Neuronal stem cell (in vitro differentiated cells): ENCODE measurements around the gene NINJ2.

Experiments used
- DNase-seq: peaks from one replicate; pipeline ENCODE4 v3.0.0-alpha.2; 2013; ENCODE audit warnings: low spot score
- H2AFZ ChIP-seq: one replicate; pipeline ENCODE4 v1.6.1; 2013; ENCODE audit warnings: mild to moderate bottlenecking, low read length, inconsistent platforms
- H2AK5ac ChIP-seq: 2 replicates; pipeline ENCODE4 v1.6.1; 2013; ENCODE audit warnings: low read depth, mild to moderate bottlenecking, inconsistent platforms, low read length, moderate library complexity, mixed read lengths
- H2BK120ac ChIP-seq: 2 replicates; pipeline ENCODE4 v1.6.1; 2013; ENCODE audit warnings: low read depth, mild to moderate bottlenecking, inconsistent platforms, low read length, moderate library complexity, mixed read lengths
- H2BK12ac ChIP-seq: one replicate; pipeline ENCODE4 v1.6.1; 2013; ENCODE audit warnings: low read length, inconsistent platforms
- H2BK15ac ChIP-seq: 2 replicates; pipeline ENCODE4 v1.6.1; 2013; ENCODE audit warnings: mild to moderate bottlenecking, low read length, inconsistent platforms, mixed read lengths
- H2BK5ac ChIP-seq: one replicate; pipeline ENCODE4 v1.6.1; 2013; ENCODE audit warnings: inconsistent platforms, mild to moderate bottlenecking, low read length, moderate library complexity
- H3K14ac ChIP-seq: one replicate; pipeline ENCODE4 v1.6.1; 2013; ENCODE audit warnings: low read length, inconsistent platforms
- H3K18ac ChIP-seq: 2 replicates; pipeline ENCODE4 v1.6.1; 2013; ENCODE audit warnings: low read length, inconsistent platforms
- H3K23ac ChIP-seq: 2 replicates; pipeline ENCODE4 v1.6.1; 2013; ENCODE audit warnings: low read depth, mild to moderate bottlenecking, mixed read lengths, low read length, inconsistent platforms; ENCODE audit not compliant: poor library complexity
- H3K27ac ChIP-seq: replicated peaks from 3 replicates; pipeline ENCODE4 v1.5.1; 2013; ENCODE audit warnings: low read length, inconsistent platforms
- H3K27me3 ChIP-seq, 3 experiments: 2 replicates each; pipeline ENCODE4 v1.6.1; 2013; ENCODE audit warnings: low read length in 3 of 3, mild to moderate bottlenecking in 2 of 3, inconsistent platforms in 1 of 3, low read depth in 1 of 3, mixed read lengths in 1 of 3, moderate library complexity in 1 of 3; ENCODE audit not compliant: control insufficient read depth in 3 of 3, insufficient read depth in 3 of 3
- H3K36me3 ChIP-seq, 2 donors: replicated peaks in 1 of 2; 2 replicates each; pipeline ENCODE4 v1.6.1; 2013; ENCODE audit warnings: low read length in 2 of 2; ENCODE audit not compliant: control insufficient read depth in 2 of 2, insufficient read depth in 2 of 2
- H3K4ac ChIP-seq: 2 replicates; pipeline ENCODE4 v1.6.1; 2013; ENCODE audit warnings: inconsistent platforms, mild to moderate bottlenecking, low read length, moderate library complexity
- H3K4me1 ChIP-seq, 2 donors: 1 replicate in 1 of 2; 2 replicates in 1 of 2; pipeline ENCODE4 v1.6.1; 2013; ENCODE audit warnings: low read length in 2 of 2, low read depth in 1 of 2; ENCODE audit not compliant: control insufficient read depth in 2 of 2, insufficient read depth in 1 of 2
- H3K4me2 ChIP-seq: one replicate; pipeline ENCODE4 v1.6.1; 2013; ENCODE audit warnings: mild to moderate bottlenecking, low read length, inconsistent platforms; ENCODE audit not compliant: insufficient read depth, poor library complexity, severe bottlenecking
- H3K4me3 ChIP-seq, 2 donors: 2 replicates each; pipeline ENCODE4 v1.5.1; 2013; ENCODE audit warnings: low read length in 2 of 2, mild to moderate bottlenecking in 2 of 2, inconsistent platforms in 1 of 2, moderate library complexity in 1 of 2
- H3K79me1 ChIP-seq: one replicate; pipeline ENCODE4 v1.6.1; 2013; ENCODE audit warnings: low read depth, mild to moderate bottlenecking, inconsistent platforms, low read length, moderate library complexity
- H3K9ac ChIP-seq: one replicate; pipeline ENCODE4 v1.6.1; 2013; ENCODE audit warnings: mild to moderate bottlenecking, low read depth, low read length, inconsistent platforms; ENCODE audit not compliant: poor library complexity
- H3K9me3 ChIP-seq, 2 donors: replicated peaks in 1 of 2; 2 replicates each; pipeline versions ENCODE3 to v1.6.1; 2013; ENCODE audit warnings: low read length in 2 of 2, mild to moderate bottlenecking in 2 of 2, inconsistent platforms in 1 of 2, low read depth in 1 of 2, mixed read lengths in 1 of 2, moderate library complexity in 1 of 2; ENCODE audit not compliant: control insufficient read depth in 2 of 2, insufficient read depth in 1 of 2
- H4K8ac ChIP-seq: one replicate; pipeline ENCODE4 v1.6.1; 2013; ENCODE audit warnings: low read depth, mild to moderate bottlenecking, inconsistent platforms, low read length, moderate library complexity
- H4K91ac ChIP-seq: one replicate; pipeline ENCODE4 v1.6.1; 2013; ENCODE audit warnings: low read length, low read depth, mild to moderate bottlenecking, inconsistent platforms; ENCODE audit not compliant: poor library complexity
- WGBS, 2 donors: extraction: QIAGEN DNeasy Blood & Tissue Kit; methylation state at CpG; one replicate each; pipeline ENCODE4 v1.1.7; 2013; ENCODE audit warnings: missing lambda C conversion rate in 2 of 2, mixed read lengths in 1 of 2; ENCODE audit not compliant: insufficient read length in 2 of 2, insufficient replicate concordance in 1 of 2; ENCODE audit errors: extremely low coverage in 2 of 2; 5-methylcytosine and 5-hydroxymethylcytosine counted together

NINJ2 gene

GRCh38 chr12:639566-639965, 23.7 kb downstream of the NINJ2 start:
- Histone ChIP-seq H3K18ac (no peak overlapping the region), H3K4me1 (peaks cover 0 to 4% of the 10 kb centered on the region in 2 donors), H3K9ac (no peak overlapping the region), H3K23ac (no peak overlapping the region), H3K14ac (no peak overlapping the region), H2AK5ac (no peak overlapping the region), H3K4ac (peak overlapping the region; percentile 3), H4K8ac (no peak overlapping the region), H2BK120ac (no peak overlapping the region), H3K27me3 (peaks cover 0 to 11% (median 0%) of the 10 kb centered on the region in 3 experiments), H3K27ac (no peak overlapping the region), H3K4me2 (no peak overlapping the region), H4K91ac (no peak overlapping the region), H2BK5ac (no peak overlapping the region), H2AFZ (no peak overlapping the region), H3K79me1 (peaks cover 3% of the 10 kb centered on the region), H3K36me3 (no peaks in the 10 kb centered on the region), H2BK15ac (no peak overlapping the region), H3K9me3 (no peaks in the 10 kb centered on the region), H3K4me3 (no peak overlapping the region), H2BK12ac (no peak overlapping the region)
- DNase-seq: no peak
- WGBS, 2 donors: no CpG with 5 or more reads among the region's 5 CpGs

- Histone ChIP-seq H4K91ac (no peak overlapping the region), H2AFZ (no peak overlapping the region), H2BK15ac (no peak overlapping the region), H2BK12ac (no peak overlapping the region), H2BK5ac (no peak overlapping the region), H3K27me3 (peaks cover 0 to 10% (median 0%) of the 10 kb centered on the region in 3 experiments), H2AK5ac (no peak overlapping the region), H2BK120ac (no peak overlapping the region), H3K4me2 (no peak overlapping the region), H3K14ac (no peak overlapping the region), H3K4me1 (peaks cover 0 to 4% of the 10 kb centered on the region in 2 donors), H3K23ac (no peak overlapping the region), H4K8ac (no peak overlapping the region), H3K36me3 (no peaks in the 10 kb centered on the region), H3K27ac (no peak overlapping the region), H3K4ac (peak overlapping the region; percentile 3), H3K9me3 (no peaks in the 10 kb centered on the region), H3K4me3 (no peak overlapping the region), H3K18ac (no peak overlapping the region), H3K79me1 (peaks cover 3% of the 10 kb centered on the region), H3K9ac (no peak overlapping the region)
- no peak for DNase-seq
- no CpG with 5 or more reads among the region's 3 CpGs for WGBS, 2 donors
Measured at GRCh38 chr12:638953-639557, 24.2 kb downstream of the NINJ2 start.

GRCh38 chr12:636632-637031, 26.6 kb downstream of the NINJ2 start:
- Histone ChIP-seq H3K4ac (no peak overlapping the region), H3K27me3 (no peaks in the 10 kb centered on the region), H4K91ac (no peak overlapping the region), H3K9me3 (no peaks in the 10 kb centered on the region), H3K4me2 (no peak overlapping the region), H3K4me1 (peaks cover 5 to 11% of the 10 kb centered on the region in 2 donors), H2AK5ac (no peak overlapping the region), H4K8ac (no peak overlapping the region), H3K14ac (no peak overlapping the region), H3K79me1 (no peaks in the 10 kb centered on the region), H3K9ac (no peak overlapping the region), H2BK120ac (no peak overlapping the region), H3K23ac (no peak overlapping the region), H2BK12ac (no peak overlapping the region), H3K36me3 (no peaks in the 10 kb centered on the region), H2AFZ (no peak overlapping the region), H2BK15ac (no peak overlapping the region), H3K18ac (no peak overlapping the region), H3K27ac (no peak overlapping the region), H2BK5ac (no peak overlapping the region), H3K4me3 (no peak overlapping the region)
- WGBS, 2 donors: no CpG with 5 or more reads among the region's 4 CpGs
- no peak for DNase-seq

- no CpG with 5 or more reads among the region's 2 CpGs for WGBS, 2 donors
- H2AFZ ChIP-seq: no peak overlapping the region
- H3K4me2 ChIP-seq: no peak overlapping the region
- H3K27ac ChIP-seq: no peak overlapping the region
- no peak overlapping the region for H3K4me3 ChIP-seq
- DNase-seq: no peak
- H4K8ac ChIP-seq: no peak overlapping the region
- no peaks in the 10 kb centered on the region for H3K36me3 ChIP-seq
- H3K9ac ChIP-seq: no peak overlapping the region
- no peak overlapping the region for H2BK5ac ChIP-seq
- no peaks in the 10 kb centered on the region for H3K27me3 ChIP-seq
- no peak overlapping the region for H3K4ac ChIP-seq
- no peak overlapping the region for H2BK12ac ChIP-seq
- no peak overlapping the region for H2BK120ac ChIP-seq
- no peak overlapping the region for H4K91ac ChIP-seq
- H2BK15ac ChIP-seq: no peak overlapping the region
- H3K14ac ChIP-seq: no peak overlapping the region
- peaks cover 5 to 11% of the 10 kb centered on the region in 2 donors for H3K4me1 ChIP-seq
- H3K23ac ChIP-seq: no peak overlapping the region
- H3K9me3 ChIP-seq: no peaks in the 10 kb centered on the region
- no peaks in the 10 kb centered on the region for H3K79me1 ChIP-seq
- no peak overlapping the region for H2AK5ac ChIP-seq
- no peak overlapping the region for H3K18ac ChIP-seq
Measured at GRCh38 chr12:633731-634130, 29.5 kb downstream of the NINJ2 start.
